Spleen (tissue), 11 donors: Measurements from ENCODE around the gene VENTX. TPM values are rescaled to one million over a fixed set of nuclear protein-coding genes. Genes with fewer than 3 reads are reported as not detected.

ENCODE experiments used
- DNase-seq: peaks from one replicate; pipeline ENCODE4 v3.0.0-alpha.2; 2020
- H3K27ac ChIP-seq, 8 donors: fragments of 200-600 bp; sonication (generic) in 7 of 8; 1 replicate in 4 of 8; 2 replicates in 4 of 8; pipeline versions ENCODE4 v1.5.0 to v1.8.0; 2016 to 2021; ENCODE audit warnings: inconsistent platforms in 4 of 8, mild to moderate bottlenecking in 4 of 8, moderate library complexity in 1 of 8
- H3K27me3 ChIP-seq, 7 donors: fragments of 200-600 bp; sonication (generic) in 6 of 7; replicated peaks in 1 of 7; 1 replicate in 4 of 7; 2 replicates in 3 of 7; pipeline versions ENCODE4 v1.5.0 to v1.8.0; 2016 to 2021; ENCODE audit warnings: inconsistent platforms in 3 of 7, mild to moderate bottlenecking in 1 of 7
- H3K36me3 ChIP-seq, 6 donors: fragments of 200-600 bp; sonication (generic) in 5 of 6; 1 replicate in 4 of 6; 2 replicates in 2 of 6; pipeline versions ENCODE4 v1.5.0 to v1.8.0; 2016 to 2021; ENCODE audit warnings: inconsistent platforms in 2 of 6
- H3K4me1 ChIP-seq, 6 donors: fragments of 200-600 bp; sonication (generic) in 5 of 6; 1 replicate in 3 of 6; 2 replicates in 3 of 6; pipeline versions ENCODE4 v1.5.0 to v1.8.0; 2016 to 2021; ENCODE audit warnings: inconsistent platforms in 3 of 6
- H3K4me3 ChIP-seq, 8 donors: fragments of 200-600 bp; sonication (generic) in 7 of 8; 1 replicate in 4 of 8; 2 replicates in 4 of 8; pipeline versions ENCODE4 v1.5.0 to v1.8.0; 2016 to 2021; ENCODE audit warnings: inconsistent platforms in 4 of 8, mild to moderate bottlenecking in 4 of 8, moderate library complexity in 2 of 8
- H3K9me3 ChIP-seq, 8 donors: fragments of 200-600 bp; sonication (generic) in 7 of 8; 1 replicate in 4 of 8; 2 replicates in 4 of 8; pipeline versions ENCODE4 v1.5.0 to v1.8.0; 2016 to 2021; ENCODE audit warnings: inconsistent platforms in 4 of 8
- CTCF ChIP-seq, 11 experiments: fragments of 200-600 bp in 7 of 11; fragments of 450-650 bp in 4 of 11; sonication (generic) in 4 of 11; IDR thresholded peaks in 8 of 11; conservative IDR thresholded peaks in 3 of 11; 1 replicate in 7 of 11; 2 replicates in 4 of 11; pipeline versions ENCODE4 v1.4.0 to v1.8.0; 2016 to 2021; ENCODE audit warnings: antibody characterized with exemption in 11 of 11, inconsistent platforms in 4 of 11, mild to moderate bottlenecking in 1 of 11
- POLR2A ChIP-seq, 3 donors: fragments of 450-650 bp; IDR thresholded peaks; one replicate each; pipeline ENCODE4 v1.5.1; 2017; ENCODE audit warnings: antibody characterized with exemption in 3 of 3, mild to moderate bottlenecking in 1 of 3
- POLR2AphosphoS5 ChIP-seq, 3 donors: sonication (generic); formaldehyde crosslinking; IDR thresholded peaks; one replicate each; pipeline ENCODE4 v1.5.1; 2017; ENCODE audit warnings: antibody characterized with exemption in 3 of 3
- WGBS, 5 donors: extraction: QIAGEN DNeasy Blood & Tissue Kit in 3 of 5; methylation state at CpG; one replicate each; pipeline versions ENCODE4 v1.1.5 to v1.1.7; 2013 to 2018; 5-methylcytosine and 5-hydroxymethylcytosine counted together
- intact Hi-C: fragments of 100-400 bp; cut with DNase I; formaldehyde crosslinking; loops from one replicate; pipeline ENCODE4 v1.15.0; 2023; ENCODE audit warnings: low total_unique reads
- polyA plus RNA-seq, 3 donors: library from polyadenylated mRNA; stranded (reverse); fragments of 200-250 nt; gene quantifications; one replicate each; pipeline ENCODE4 v1.2.1, GENCODE V29; 2013
- total RNA-seq, 7 donors: library from RNA; depleted of rRNA in 3 of 7; stranded (reverse); fragments of >200 nt in 3 of 7; fragmentation: NEBNext Ultra II Directional in 4 of 7; extraction: Animal tissue kit (Norgen Biotek cat#: 25700) in 4 of 7; gene quantifications; one replicate each; pipeline versions ENCODE4 v1.1.0 to v1.2.1, GENCODE V29; 2016 to 2021
- donor health status: healthy with polysubstance abuse.
- donor health status: DM: no; HTN: no; CAD: no; lungs with moderate emphysema.
- donor health status: DM: no; HTN: no; CAD: no.
- donor health status: Bipolar disorder and iron deficiency.
- donor health status: healthy.
- donor health status: DM: no; HTN: no; CAD: no.
- donor health status: DM: yes; HTN: yes; CAD: no.

VENTX gene
- total and polyA plus RNA-seq, 10 donors = 0.76 to 10.4 (median 3.2) TPM

GRCh38 chr10:133205146-133205545 is 32.5 kb upstream of the VENTX start:
- TF ChIP-seq POLR2A (IDR thresholded peaks at IDR 0.05) (no peak), CTCF (IDR thresholded peaks at IDR 0.05 in 8 of 11, conservative IDR thresholded peaks at IDR 0.05 in 3 of 11) (no peak), POLR2AphosphoS5 (IDR thresholded peaks at IDR 0.05) (no peak)
- 71 to 87% (median 83%) methylated on average over 9 to 23 of the region's 23 CpGs for WGBS, 5 donors
- no peaks in the 10 kb centered on the region for H3K36me3 ChIP-seq
- no peaks in the 10 kb centered on the region for H3K9me3 ChIP-seq
- DNase-seq = no peak
- intact Hi-C loops = no loop called here
- H3K4me3 ChIP-seq = no peak overlapping the region
- no peak overlapping the region for H3K27ac ChIP-seq
- no peaks in the 10 kb centered on the region for H3K4me1 ChIP-seq
- H3K27me3 ChIP-seq = peaks cover 0 to 31% (median 0%) of the 10 kb centered on the region in 7 donors

- H3K27me3 ChIP-seq = peaks cover 0 to 31% (median 0%) of the 10 kb centered on the region in 7 donors
- no peaks in the 10 kb centered on the region for H3K4me1 ChIP-seq
- H3K9me3 ChIP-seq = no peaks in the 10 kb centered on the region
- H3K4me3 ChIP-seq = no peak overlapping the region
- H3K27ac ChIP-seq = no peak overlapping the region
- no peak for TF ChIP-seq CTCF (IDR thresholded peaks at IDR 0.05 in 8 of 11, conservative IDR thresholded peaks at IDR 0.05 in 3 of 11)
- no peak for TF ChIP-seq POLR2AphosphoS5 (IDR thresholded peaks at IDR 0.05)
- TF ChIP-seq POLR2A (IDR thresholded peaks at IDR 0.05) = no peak
- DNase-seq = no peak
- intact Hi-C loops = no loop called here
- 79 to 87% (median 84%) methylated on average over 15 to 17 of the region's 17 CpGs for WGBS, 5 donors
- no peaks in the 10 kb centered on the region for H3K36me3 ChIP-seq
Observed at GRCh38 chr10:133206356-133207040, 31.2 kb upstream of the VENTX start.

GRCh38 chr10:133207041-133207600 is 30.5 kb upstream of the VENTX start:
- 89 to 95% (median 94%) methylated on average over 27 to 36 of the region's 36 CpGs for WGBS, 5 donors
- Histone ChIP-seq H3K9me3 (no peaks in the 10 kb centered on the region), H3K4me3 (no peak overlapping the region), H3K27me3 (peaks cover 0 to 27% (median 0%) of the 10 kb centered on the region in 7 donors), H3K36me3 (no peaks in the 10 kb centered on the region), H3K27ac (no peak overlapping the region), H3K4me1 (no peaks in the 10 kb centered on the region)
- TF ChIP-seq POLR2AphosphoS5 (IDR thresholded peaks at IDR 0.05) = no peak
- no peak for TF ChIP-seq CTCF (IDR thresholded peaks at IDR 0.05 in 8 of 11, conservative IDR thresholded peaks at IDR 0.05 in 3 of 11)
- no peak for TF ChIP-seq POLR2A (IDR thresholded peaks at IDR 0.05)
- no peak for DNase-seq
- intact Hi-C loops = no loop called here

DNA sequence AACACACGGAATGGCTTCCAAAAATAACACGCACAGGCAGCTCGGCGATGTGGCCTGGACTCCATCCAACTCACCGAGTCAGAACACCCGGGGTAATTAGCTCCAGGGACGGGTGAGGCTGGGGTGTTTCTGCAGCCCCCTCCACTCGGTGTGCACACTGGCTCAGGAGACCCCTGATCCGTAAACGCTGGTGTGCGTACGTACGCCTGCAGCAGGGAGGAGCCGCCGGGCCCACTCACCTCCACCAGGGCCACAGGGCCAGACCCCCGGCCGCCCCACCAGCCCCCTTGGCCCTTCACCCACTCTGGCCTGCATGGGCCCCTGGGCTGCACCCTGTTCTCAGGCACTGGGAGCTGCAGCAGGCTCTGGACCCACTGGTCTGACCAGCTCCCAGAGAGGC is 30.0 kb upstream of the VENTX start:
- no peak overlapping the region for H3K4me3 ChIP-seq
- DNase-seq = no peak
- TF ChIP-seq CTCF (IDR thresholded peaks at IDR 0.05 in 8 of 11, conservative IDR thresholded peaks at IDR 0.05 in 3 of 11) (no peak), POLR2AphosphoS5 (IDR thresholded peaks at IDR 0.05) (no peak), POLR2A (IDR thresholded peaks at IDR 0.05) (no peak)
- no peaks in the 10 kb centered on the region for H3K4me1 ChIP-seq
- peaks cover 0 to 27% (median 0%) of the 10 kb centered on the region in 7 donors for H3K27me3 ChIP-seq
- no peak overlapping the region for H3K27ac ChIP-seq
- no peaks in the 10 kb centered on the region for H3K9me3 ChIP-seq
- WGBS, 5 donors = 87 to 92% (median 90%) methylated on average over 12 to 17 of the region's 17 CpGs
- intact Hi-C loops = no loop called here
- no peaks in the 10 kb centered on the region for H3K36me3 ChIP-seq
